H1 (cell line): Measurements from ENCODE around the gene LMTK2. TPM values are rescaled to one million over a fixed set of nuclear protein-coding genes. Genes with fewer than 3 reads are reported as not detected.

ENCODE experiments used
- CTCF ChIA-PET: fragments of 300-600 bp; sonication (Branson Sonifier 250); formaldehyde crosslinking; loops from one replicate; lab custom pipeline; 2021; ENCODE audit not compliant: partially characterized antibody; lab: Charles Lee
- POLR2A ChIA-PET: fragments of 300-600 bp; sonication (Branson Sonifier 250); formaldehyde crosslinking; loops from one replicate; lab custom pipeline; 2021; ENCODE audit warnings: inconsistent platforms; ENCODE audit not compliant: partially characterized antibody; lab: Charles Lee
- DNase-seq, 2 experiments: peaks; one replicate each; pipeline versions ENCODE4 v3.0.0 to v3.0.0-alpha.2; 2010 to 2022; ENCODE audit warnings: low spot score in 2 of 2, low read depth in 1 of 2, mixed read lengths in 1 of 2
- FAIRE-seq: peaks from 2 replicates; lab custom pipeline; 2011; peaks lifted over from hg19 to GRCh38; lab: Jason Lieb, UNC
- H2AFZ ChIP-seq: 2 replicates; pipeline ENCODE4 v1.8.1; 2012; ENCODE audit warnings: low read length, inconsistent platforms
- H2AK5ac ChIP-seq: 2 replicates; pipeline ENCODE4 v1.6.1; 2013; ENCODE audit warnings: low read depth, low read length
- H2BK120ac ChIP-seq: replicated peaks from 2 replicates; pipeline ENCODE3; 2013; ENCODE audit warnings: low read depth, low read length, inconsistent platforms
- H2BK12ac ChIP-seq: 2 replicates; pipeline ENCODE4 v1.6.1; 2013; ENCODE audit warnings: low read depth, low read length
- H2BK15ac ChIP-seq: 2 replicates; pipeline ENCODE4 v1.6.1; 2013; ENCODE audit warnings: low read length
- H2BK20ac ChIP-seq: 2 replicates; pipeline ENCODE4 v1.6.1; 2013; ENCODE audit warnings: low read length
- H2BK5ac ChIP-seq: 2 replicates; pipeline ENCODE4 v1.6.1; 2013; ENCODE audit warnings: low read depth, low read length
- H3K14ac ChIP-seq: 2 replicates; pipeline ENCODE4 v1.6.1; 2013; ENCODE audit warnings: inconsistent platforms; ENCODE audit not compliant: insufficient read length
- H3K18ac ChIP-seq: 2 replicates; pipeline ENCODE4 v1.6.1; 2013; ENCODE audit warnings: low read length; ENCODE audit errors: extremely low read depth
- H3K23ac ChIP-seq: 2 replicates; pipeline ENCODE4 v1.6.1; 2013; ENCODE audit warnings: inconsistent platforms; ENCODE audit not compliant: insufficient read length
- H3K23me2 ChIP-seq: 2 replicates; pipeline ENCODE4 v1.6.1; 2013; ENCODE audit warnings: low read depth, low read length
- H3K27ac ChIP-seq: 2 replicates; pipeline ENCODE4 v1.6.1; 2011; ENCODE audit warnings: low read depth, low read length, inconsistent platforms
- H3K27me3 ChIP-seq, 4 experiments: replicated peaks in 1 of 4; 1 replicate in 1 of 4; 2 replicates in 3 of 4; pipeline versions ENCODE4 v1.6.1 to v1.8.1; 2011 to 2013; ENCODE audit warnings: low read length in 3 of 4, mild to moderate bottlenecking in 3 of 4, inconsistent platforms in 2 of 4, mixed read lengths in 2 of 4, moderate library complexity in 1 of 4; ENCODE audit not compliant: control insufficient read depth in 3 of 4, insufficient read depth in 3 of 4; ENCODE audit errors: extremely low read depth in 1 of 4
- H3K36me3 ChIP-seq, 4 experiments: 2 replicates each; pipeline versions ENCODE4 v1.6.1 to v1.8.1; 2011 to 2013; ENCODE audit warnings: mild to moderate bottlenecking in 4 of 4, low read length in 3 of 4, moderate library complexity in 2 of 4, control low read depth in 1 of 4, inconsistent platforms in 1 of 4; ENCODE audit not compliant: insufficient read depth in 4 of 4, control insufficient read depth in 2 of 4
- H3K4ac ChIP-seq: replicated peaks from 2 replicates; pipeline ENCODE3; 2013; ENCODE audit warnings: low read length, low read depth, mixed read lengths, inconsistent platforms; ENCODE audit not compliant: insufficient read length
- H3K4me1 ChIP-seq, 4 experiments: replicated peaks in 1 of 4; 1 replicate in 1 of 4; 2 replicates in 3 of 4; pipeline versions ENCODE4 v1.6.1 to v1.8.1; 2011 to 2013; ENCODE audit warnings: low read length in 3 of 4, inconsistent platforms in 2 of 4, mixed read lengths in 1 of 4; ENCODE audit not compliant: insufficient read depth in 4 of 4, control insufficient read depth in 3 of 4
- H3K4me2 ChIP-seq, 2 experiments: 2 replicates each; pipeline versions ENCODE4 v1.6.1 to v1.8.1; 2011 to 2013; ENCODE audit warnings: low read depth in 2 of 2, low read length in 2 of 2, control low read depth in 1 of 2, inconsistent platforms in 1 of 2, mild to moderate bottlenecking in 1 of 2; ENCODE audit not compliant: insufficient read depth in 1 of 2
- H3K4me3 ChIP-seq, 4 experiments: fragments of 200-600, 300-600 bp in 1 of 4; sonication (generic), shearing (Covaris generic), sonication (Bioruptor Twin) in 1 of 4; 2 replicates each; pipeline versions ENCODE4 v1.5.1 to v1.8.1; 2011 to 2016; ENCODE audit warnings: low read length in 4 of 4, low read depth in 3 of 4, control low read depth in 2 of 4, inconsistent platforms in 2 of 4, mild to moderate bottlenecking in 2 of 4, mixed read lengths in 1 of 4, moderate library complexity in 1 of 4; ENCODE audit not compliant: insufficient read depth in 2 of 4; ENCODE audit errors: extremely low read depth in 1 of 4
- H3K56ac ChIP-seq: replicated peaks from 2 replicates; pipeline ENCODE3; 2013; ENCODE audit warnings: low read depth, mild to moderate bottlenecking, mixed read lengths, low read length, inconsistent platforms; ENCODE audit not compliant: insufficient read length
- H3K79me1 ChIP-seq: 2 replicates; pipeline ENCODE4 v1.6.1; 2013; ENCODE audit warnings: low read depth, low read length, control low read depth
- H3K79me2 ChIP-seq, 2 experiments: 2 replicates each; pipeline versions ENCODE4 v1.6.1 to v1.8.1; 2012 to 2013; ENCODE audit warnings: low read length in 2 of 2, mild to moderate bottlenecking in 2 of 2, inconsistent platforms in 1 of 2; ENCODE audit not compliant: insufficient read depth in 2 of 2, control insufficient read depth in 1 of 2
- H3K9ac ChIP-seq, 4 experiments: replicated peaks in 1 of 4; 1 replicate in 1 of 4; 2 replicates in 3 of 4; pipeline versions ENCODE4 v1.6.1 to v1.8.1; 2011 to 2013; ENCODE audit warnings: low read depth in 3 of 4, low read length in 3 of 4, control low read depth in 2 of 4, mild to moderate bottlenecking in 2 of 4, moderate library complexity in 2 of 4, inconsistent platforms in 1 of 4; ENCODE audit errors: extremely low read depth in 1 of 4
- H3K9me3 ChIP-seq, 2 experiments: 2 replicates each; pipeline versions ENCODE4 v1.6.1 to v1.8.1; 2012 to 2013; ENCODE audit warnings: mild to moderate bottlenecking in 2 of 2, moderate library complexity in 2 of 2, control low read depth in 1 of 2, inconsistent platforms in 1 of 2, low read depth in 1 of 2, low read length in 1 of 2, mixed read lengths in 1 of 2; ENCODE audit not compliant: insufficient read depth in 2 of 2
- H4K20me1 ChIP-seq, 2 experiments: replicated peaks in 1 of 2; 2 replicates each; pipeline versions ENCODE3 to v1.8.1; 2011 to 2013; ENCODE audit warnings: inconsistent platforms in 2 of 2, low read length in 2 of 2, mild to moderate bottlenecking in 1 of 2; ENCODE audit not compliant: insufficient read depth in 2 of 2, control insufficient read depth in 1 of 2
- H4K5ac ChIP-seq: 2 replicates; pipeline ENCODE4 v1.6.1; 2013; ENCODE audit warnings: low read length, low read depth, mixed read lengths, inconsistent platforms; ENCODE audit not compliant: insufficient read length
- H4K8ac ChIP-seq: 2 replicates; pipeline ENCODE4 v1.8.0; 2013; ENCODE audit warnings: mild to moderate bottlenecking, moderate library complexity, low read length, inconsistent platforms; ENCODE audit not compliant: insufficient read depth; ENCODE audit errors: extremely low read depth
- H4K91ac ChIP-seq: replicated peaks from 2 replicates; pipeline ENCODE3; 2013; ENCODE audit warnings: low read length, mixed read lengths, inconsistent platforms; ENCODE audit not compliant: insufficient read length
- BRCA1 ChIP-seq: IDR thresholded peaks from 2 replicates; pipeline ENCODE4 v1.6.1; 2012; ENCODE audit warnings: low read depth, low read length, improper control_type of control experiment
- CBX5 ChIP-seq: fragments of 300-800, 300-1000 bp; sonication (generic); IDR thresholded peaks from 2 replicates; pipeline ENCODE4 v1.7.1; 2016; ENCODE audit warnings: antibody characterized with exemption, low read length, low read depth
- CBX8 ChIP-seq: fragments of 300-800, 300-1000 bp; sonication (generic); IDR thresholded peaks from 2 replicates; pipeline ENCODE4 v1.7.1; 2016; ENCODE audit warnings: low read depth, low read length, borderline replicate concordance
- CHD1 ChIP-seq: IDR thresholded peaks from 2 replicates; pipeline ENCODE4 v1.6.1; 2012; ENCODE audit warnings: low read depth, low read length, improper control_type of control experiment
- GABPA ChIP-seq: IDR thresholded peaks from 2 replicates; pipeline ENCODE4 v1.6.1; 2011; ENCODE audit warnings: mild to moderate bottlenecking, low read length, moderate library complexity, borderline replicate concordance; ENCODE audit not compliant: insufficient read depth
- JUND ChIP-seq: IDR thresholded peaks from 2 replicates; pipeline ENCODE4 v1.6.1; 2011; ENCODE audit warnings: mild to moderate bottlenecking, improper control_type of control experiment, low read length
- POLR2A ChIP-seq, 2 experiments: IDR thresholded peaks; 1 replicate in 1 of 2; 2 replicates in 1 of 2; pipeline ENCODE4 v1.6.1; 2011; ENCODE audit warnings: low read depth in 2 of 2, low read length in 2 of 2, mild to moderate bottlenecking in 2 of 2; ENCODE audit errors: control extremely low read depth in 1 of 2
- RAD21 ChIP-seq, 2 experiments: IDR thresholded peaks in 1 of 2; conservative IDR thresholded peaks in 1 of 2; 2 replicates each; pipeline ENCODE4 v1.6.1; 2011; ENCODE audit warnings: low read depth in 2 of 2, low read length in 2 of 2, improper control_type of control experiment in 1 of 2, inconsistent platforms in 1 of 2, mild to moderate bottlenecking in 1 of 2, moderate library complexity in 1 of 2
- RNF2 ChIP-seq: fragments of 200-900, 300-1000 bp; sonication (generic); IDR thresholded peaks from 2 replicates; pipeline ENCODE4 v1.7.1; 2016; ENCODE audit warnings: borderline replicate concordance, low read depth, mild to moderate bottlenecking, antibody characterized with exemption, low read length; ENCODE audit not compliant: poor library complexity, severe bottlenecking; ENCODE audit errors: missing control alignments
- SAP30 ChIP-seq: fragments of 300-600 bp; sonication (generic); IDR thresholded peaks from 2 replicates; pipeline ENCODE4 v1.7.1; 2012; ENCODE audit warnings: low read length, moderate library complexity, mild to moderate bottlenecking, inconsistent platforms; ENCODE audit not compliant: insufficient read depth, insufficient replicate concordance
- SIRT6 ChIP-seq: IDR thresholded peaks from one replicate; pipeline ENCODE4 v1.7.1; 2012; ENCODE audit warnings: low read length, inconsistent platforms
- SP2 ChIP-seq: IDR thresholded peaks from 2 replicates; pipeline ENCODE4 v1.6.1; 2012; ENCODE audit warnings: mild to moderate bottlenecking, low read length, inconsistent platforms
- whole genome bisulfite sequencing, 2 experiments: shearing (Covaris generic) in 1 of 2; methylation state at CpG; one replicate each; pipeline versions ENCODE4 v1.1.6 to v1.1.7; 2013 to 2015; ENCODE audit warnings: low lambda C conversion rate in 2 of 2, mixed read lengths in 2 of 2, inconsistent platforms in 1 of 2, low coverage in 1 of 2, missing lambda C conversion rate in 1 of 2; ENCODE audit not compliant: insufficient replicate concordance in 2 of 2, insufficient coverage in 1 of 2, insufficient read length in 1 of 2; ENCODE audit errors: extremely low coverage in 1 of 2, missing lambda C conversion rate in 1 of 2; 5-methylcytosine and 5-hydroxymethylcytosine counted together
- polyA plus RNA-seq, 7 experiments: library from polyadenylated mRNA; depleted of rRNA in 3 of 7; stranded (reverse) in 5 of 7; unstranded in 2 of 7; fragments of >200 nt in 5 of 7; fragments of 200-250 nt in 2 of 7; gene quantifications; 1 replicate in 5 of 7; 2 replicates in 1 of 7; 4 replicates in 1 of 7; pipeline versions ENCODE4 v1.2.1 to v1.2.3, GENCODE V29; 2011 to 2013; ENCODE audit warnings: missing spikeins in 2 of 7, mixed read lengths in 2 of 7
- total RNA-seq: library from RNA; stranded (reverse); fragmentation: NEBNext Ultra II Directional; extraction: Animal tissue kit (Norgen Biotek cat#: 25700); gene quantifications from 2 replicates; pipeline ENCODE4 v1.2.1, GENCODE V29; 2021
- TF ChIP-seq, protein P1 (sequence below): IDR thresholded peaks from 2 replicates; pipeline ENCODE4 v1.6.1; 2012; ENCODE audit warnings: inconsistent platforms

The LMTK2 gene
- total and polyA plus RNA-seq, 2 of the 8 experiments (the other 6 are each of a cell fraction or from before 2014, with no cell fraction given): 9.7 to 30.7 TPM

DNA sequence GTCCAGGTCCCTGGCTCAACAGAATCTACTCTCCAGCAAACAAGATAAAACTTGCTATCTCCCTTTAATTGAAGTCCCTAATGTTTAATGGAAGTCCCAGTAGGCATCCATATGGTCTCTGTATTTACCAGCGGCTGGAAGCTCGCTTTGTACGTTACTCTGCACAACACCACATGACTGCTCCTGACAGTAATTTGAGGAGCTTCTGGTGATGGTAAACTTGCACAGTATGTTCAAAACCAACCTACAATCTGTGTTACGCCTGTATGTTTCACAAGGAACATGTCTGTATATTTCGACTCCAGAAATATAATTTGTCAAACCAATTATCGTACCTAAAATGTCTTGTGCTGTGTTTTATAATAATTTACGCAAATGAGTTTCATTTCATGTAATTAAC is 149.8 kb downstream of the LMTK2 start:
- 95% methylated on average over 7 of the region's 7 CpGs; no CpG with 5 or more reads in 1 of the 2 experiments for WGBS, 2 experiments
- no peak for FAIRE-seq

More for the DNA sequence above, 149.8 kb downstream of the LMTK2 start:
- no peaks in the 10 kb centered on the region; the same call in 1 of the 2 replicates for H3K79me1 ChIP-seq
- no peak overlapping the region for H3K4me3 ChIP-seq
- no peak overlapping the region for H3K56ac ChIP-seq
- H4K20me1 ChIP-seq: peaks cover 0 to 5% of the 10 kb centered on the region in 2 experiments
- H3K18ac ChIP-seq: no peak overlapping the region
- no peak overlapping the region for H3K9ac ChIP-seq
- H2BK15ac ChIP-seq: no peak overlapping the region
- no peak for DNase-seq
- H3K27me3 ChIP-seq: no peaks in the 10 kb centered on the region
- TF ChIP-seq POLR2A (IDR thresholded peaks at IDR 0.05; ENCODE audit: control extremely low read depth in 1 of 2, low read depth in 2 of 2, low read length in 2 of 2) (no peak), BRCA1 (no peak), GABPA (no peak), RAD21 (IDR thresholded peaks at IDR 0.05 in 1 of 2, conservative IDR thresholded peaks at IDR 0.05 in 1 of 2; ENCODE audit: low read depth in 2 of 2, low read length in 2 of 2) (no peak), CBX8 (no peak), RNF2 (no peak), CHD1 (no peak), CBX5 (no peak), SIRT6 (no peak), JUND (no peak), SP2 (no peak), SAP30 (no peak)
- TF ChIP-seq, protein P1, sequence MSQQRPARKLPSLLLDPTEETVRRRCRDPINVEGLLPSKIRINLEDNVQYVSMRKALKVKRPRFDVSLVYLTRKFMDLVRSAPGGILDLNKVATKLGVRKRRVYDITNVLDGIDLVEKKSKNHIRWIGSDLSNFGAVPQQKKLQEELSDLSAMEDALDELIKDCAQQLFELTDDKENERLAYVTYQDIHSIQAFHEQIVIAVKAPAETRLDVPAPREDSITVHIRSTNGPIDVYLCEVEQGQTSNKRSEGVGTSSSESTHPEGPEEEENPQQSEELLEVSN: no peak
- H3K23me2 ChIP-seq: peaks cover 4% of the 10 kb centered on the region
- no peaks in the 10 kb centered on the region for H3K9me3 ChIP-seq
- no peak overlapping the region for H2BK20ac ChIP-seq
- no peak overlapping the region for H2AK5ac ChIP-seq
- H3K4ac ChIP-seq: no peak overlapping the region
- no peak overlapping the region for H2BK5ac ChIP-seq
- no peak overlapping the region for H3K23ac ChIP-seq
- H4K91ac ChIP-seq: no peak overlapping the region
- no peak overlapping the region for H4K5ac ChIP-seq
- no peak overlapping the region for H3K14ac ChIP-seq
- no peak overlapping the region for H2BK120ac ChIP-seq
- CTCF ChIA-PET: interaction anchor here (1.5 kb wide), 1 partner anchor 11 kb away, joined by 3 read pairs; no protein-coding TSS in a partner anchor
- H3K79me2 ChIP-seq: peaks cover 0 to 7% of the 10 kb centered on the region in 2 experiments; a peak in 1 of 4 replicates
- peaks cover 0 to 4% (median under 1%) of the 10 kb centered on the region in 4 experiments; a peak in 2 of 7 replicates for H3K4me1 ChIP-seq
- no peak overlapping the region for H4K8ac ChIP-seq
- H3K4me2 ChIP-seq: no peak overlapping the region
- H2BK12ac ChIP-seq: no peak overlapping the region
- no peak overlapping the region for H2AFZ ChIP-seq
- POLR2A ChIA-PET: no interaction called here
- no peak overlapping the region for H3K27ac ChIP-seq
- peaks cover 0 to 2% (median 0%) of the 10 kb centered on the region in 4 experiments; a peak in 4 of 8 replicates for H3K36me3 ChIP-seq
